ENCODE results near the gene CCL17.
"Not testable (repeated sequence)": the region's sequence is repeated elsewhere in the genome, so short reads cannot be mapped to it uniquely, and the experiment has no call there.

Gene CCL17

DNA sequence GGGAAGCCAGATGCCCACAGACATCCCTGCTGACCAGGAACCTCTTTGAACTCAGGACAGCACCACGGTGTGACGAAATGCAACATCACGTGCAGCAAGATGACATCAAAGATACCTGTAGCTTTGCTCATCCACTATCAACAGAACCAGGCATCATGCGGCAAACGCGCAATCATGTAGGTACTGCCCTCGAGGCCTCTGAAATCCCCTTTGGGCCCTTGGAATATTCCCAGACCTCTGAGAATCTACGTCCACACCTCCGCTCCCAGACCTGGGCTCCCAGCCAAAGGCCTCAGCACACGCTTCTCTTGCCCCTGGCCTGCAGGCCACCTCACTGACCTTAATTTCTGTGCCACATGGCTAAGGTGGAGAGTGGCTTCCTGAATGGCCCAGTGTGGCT is 25.0 kb upstream of the CCL17 start:
- no peak for DNase-seq

GRCh38 chr16:57380671-57381462 is 23.7 kb upstream of the CCL17 start:
- DNase-seq: no peak

DNA sequence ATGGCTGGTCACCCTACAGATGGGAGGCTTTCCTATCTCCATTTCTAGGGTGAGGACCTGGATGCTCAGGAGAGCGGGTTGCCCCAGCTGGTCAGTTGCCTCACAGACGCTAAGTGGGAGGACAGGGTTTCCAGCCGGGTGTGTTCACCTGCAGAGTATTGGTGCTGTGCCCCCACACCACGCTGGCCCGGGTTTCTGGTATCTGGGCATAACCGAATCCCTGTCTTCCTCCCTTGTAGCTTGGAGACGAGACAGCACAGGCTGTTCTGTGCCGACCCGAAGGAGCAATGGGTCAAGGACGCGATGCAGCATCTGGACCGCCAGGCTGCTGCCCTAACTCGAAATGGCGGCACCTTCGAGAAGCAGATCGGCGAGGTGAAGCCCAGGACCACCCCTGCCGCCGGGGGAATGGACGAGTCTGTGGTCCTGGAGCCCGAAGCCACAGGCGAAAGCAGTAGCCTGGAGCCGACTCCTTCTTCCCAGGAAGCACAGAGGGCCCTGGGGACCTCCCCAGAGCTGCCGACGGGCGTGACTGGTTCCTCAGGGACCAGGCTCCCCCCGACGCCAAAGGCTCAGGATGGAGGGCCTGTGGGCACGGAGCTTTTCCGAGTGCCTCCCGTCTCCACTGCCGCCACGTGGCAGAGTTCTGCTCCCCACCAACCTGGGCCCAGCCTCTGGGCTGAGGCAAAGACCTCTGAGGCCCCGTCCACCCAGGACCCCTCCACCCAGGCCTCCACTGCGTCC is 22.6 kb upstream of the CCL17 start:
- no peak for DNase-seq

DNA sequence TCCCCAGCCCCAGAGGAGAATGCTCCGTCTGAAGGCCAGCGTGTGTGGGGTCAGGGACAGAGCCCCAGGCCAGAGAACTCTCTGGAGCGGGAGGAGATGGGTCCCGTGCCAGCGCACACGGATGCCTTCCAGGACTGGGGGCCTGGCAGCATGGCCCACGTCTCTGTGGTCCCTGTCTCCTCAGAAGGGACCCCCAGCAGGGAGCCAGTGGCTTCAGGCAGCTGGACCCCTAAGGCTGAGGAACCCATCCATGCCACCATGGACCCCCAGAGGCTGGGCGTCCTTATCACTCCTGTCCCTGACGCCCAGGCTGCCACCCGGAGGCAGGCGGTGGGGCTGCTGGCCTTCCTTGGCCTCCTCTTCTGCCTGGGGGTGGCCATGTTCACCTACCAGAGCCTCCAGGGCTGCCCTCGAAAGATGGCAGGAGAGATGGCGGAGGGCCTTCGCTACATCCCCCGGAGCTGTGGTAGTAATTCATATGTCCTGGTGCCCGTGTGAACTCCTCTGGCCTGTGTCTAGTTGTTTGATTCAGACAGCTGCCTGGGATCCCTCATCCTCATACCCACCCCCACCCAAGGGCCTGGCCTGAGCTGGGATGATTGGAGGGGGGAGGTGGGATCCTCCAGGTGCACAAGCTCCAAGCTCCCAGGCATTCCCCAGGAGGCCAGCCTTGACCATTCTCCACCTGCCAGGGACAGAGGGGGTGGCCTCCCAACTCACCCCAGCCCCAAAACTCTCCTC is 21.9 kb upstream of the CCL17 start:
- no peak for DNase-seq

DNA sequence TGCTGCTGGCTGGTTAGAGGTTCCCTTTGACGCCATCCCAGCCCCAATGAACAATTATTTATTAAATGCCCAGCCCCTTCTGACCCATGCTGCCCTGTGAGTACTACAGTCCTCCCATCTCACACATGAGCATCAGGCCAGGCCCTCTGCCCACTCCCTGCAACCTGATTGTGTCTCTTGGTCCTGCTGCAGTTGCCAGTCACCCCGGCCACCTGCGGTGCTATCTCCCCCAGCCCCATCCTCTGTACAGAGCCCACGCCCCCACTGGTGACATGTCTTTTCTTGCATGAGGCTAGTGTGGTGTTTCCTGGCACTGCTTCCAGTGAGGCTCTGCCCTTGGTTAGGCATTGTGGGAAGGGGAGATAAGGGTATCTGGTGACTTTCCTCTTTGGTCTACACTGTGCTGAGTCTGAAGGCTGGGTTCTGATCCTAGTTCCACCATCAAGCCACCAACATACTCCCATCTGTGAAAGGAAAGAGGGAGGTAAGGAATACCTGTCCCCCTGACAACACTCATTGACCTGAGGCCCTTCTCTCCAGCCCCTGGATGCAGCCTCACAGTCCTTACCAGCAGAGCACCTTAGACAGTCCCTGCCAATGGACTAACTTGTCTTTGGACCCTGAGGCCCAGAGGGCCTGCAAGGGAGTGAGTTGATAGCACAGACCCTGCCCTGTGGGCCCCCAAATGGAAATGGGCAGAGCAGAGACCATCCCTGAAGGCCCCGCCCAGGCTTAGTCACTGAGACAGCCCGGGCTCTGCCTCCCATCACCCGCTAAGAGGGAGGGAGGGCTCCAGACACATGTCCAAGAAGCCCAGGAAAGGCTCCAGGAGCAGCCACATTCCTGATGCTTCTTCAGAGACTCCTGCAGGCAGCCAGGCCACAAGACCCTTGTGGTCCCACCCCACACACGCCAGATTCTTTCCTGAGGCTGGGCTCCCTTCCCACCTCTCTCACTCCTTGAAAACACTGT is 21.0 kb upstream of the CCL17 start:
- DNase-seq: no peak

DNA sequence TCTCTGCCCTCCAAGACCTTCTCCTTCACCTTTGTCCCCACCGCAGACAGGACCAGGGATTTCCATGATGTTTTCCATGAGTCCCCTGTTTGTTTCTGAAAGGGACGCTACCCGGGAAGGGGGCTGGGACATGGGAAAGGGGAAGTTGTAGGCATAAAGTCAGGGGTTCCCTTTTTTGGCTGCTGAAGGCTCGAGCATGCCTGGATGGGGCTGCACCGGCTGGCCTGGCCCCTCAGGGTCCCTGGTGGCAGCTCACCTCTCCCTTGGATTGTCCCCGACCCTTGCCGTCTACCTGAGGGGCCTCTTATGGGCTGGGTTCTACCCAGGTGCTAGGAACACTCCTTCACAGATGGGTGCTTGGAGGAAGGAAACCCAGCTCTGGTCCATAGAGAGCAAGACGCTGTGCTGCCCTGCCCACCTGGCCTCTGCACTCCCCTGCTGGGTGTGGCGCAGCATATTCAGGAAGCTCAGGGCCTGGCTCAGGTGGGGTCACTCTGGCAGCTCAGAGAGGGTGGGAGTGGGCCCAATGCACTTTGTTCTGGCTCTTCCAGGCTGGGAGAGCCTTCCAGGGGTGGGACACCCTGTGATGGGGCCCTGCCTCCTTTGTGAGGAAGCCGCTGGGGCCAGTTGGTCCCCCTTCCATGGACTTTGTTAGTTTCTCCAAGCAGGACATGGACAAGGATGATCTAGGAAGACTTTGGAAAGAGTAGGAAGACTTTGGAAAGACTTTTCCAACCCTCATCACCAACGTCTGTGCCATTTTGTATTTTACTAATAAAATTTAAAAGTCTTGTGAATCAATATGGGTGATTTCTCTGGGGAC is 20.1 kb upstream of the CCL17 start:
- no peak for DNase-seq

GRCh38 chr16:57385083-57385482 is 19.5 kb upstream of the CCL17 start:
- no peak for DNase-seq

- DNase-seq: no peak
Observed at GRCh38 chr16:57386381-57386951, 18.1 kb upstream of the CCL17 start.

DNA sequence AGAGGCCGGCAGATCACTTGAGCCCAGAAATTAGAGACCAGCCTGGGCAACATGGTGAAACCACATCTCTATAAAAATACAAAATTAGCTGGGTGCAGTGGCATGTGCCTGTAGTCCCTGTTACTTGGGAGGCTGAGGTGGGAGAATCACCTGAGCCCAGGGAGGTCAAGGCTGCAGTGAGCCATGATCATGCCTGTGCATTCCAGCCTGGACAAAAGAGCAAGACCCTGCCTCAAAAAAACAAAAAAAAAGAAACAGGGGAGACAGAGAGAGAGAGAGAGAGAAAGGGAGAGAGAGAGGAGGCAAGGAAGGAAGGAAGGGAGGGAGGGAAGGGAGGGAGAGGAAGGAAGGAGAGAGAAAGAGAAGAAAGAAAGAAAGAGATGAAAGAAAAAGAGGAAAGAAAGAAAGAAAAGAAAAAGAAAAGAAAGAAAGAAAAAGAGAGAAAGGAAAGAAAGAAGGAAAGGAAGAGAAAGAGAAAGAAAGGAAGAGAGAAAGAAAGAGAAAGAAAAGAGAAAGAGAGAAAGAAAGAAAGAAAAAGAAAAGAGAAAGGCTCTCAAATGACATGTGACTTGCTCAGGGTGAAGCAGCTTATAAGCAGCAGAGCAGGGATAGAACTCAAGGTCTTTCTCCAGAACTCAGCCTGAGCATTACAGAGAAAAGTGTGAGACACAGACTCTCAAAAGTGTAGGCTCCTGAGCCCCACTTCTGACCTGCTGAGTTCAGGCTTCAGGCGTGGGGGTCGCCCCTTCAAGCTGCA is 16.8 kb upstream of the CCL17 start:
- DNase-seq: no peak

DNA sequence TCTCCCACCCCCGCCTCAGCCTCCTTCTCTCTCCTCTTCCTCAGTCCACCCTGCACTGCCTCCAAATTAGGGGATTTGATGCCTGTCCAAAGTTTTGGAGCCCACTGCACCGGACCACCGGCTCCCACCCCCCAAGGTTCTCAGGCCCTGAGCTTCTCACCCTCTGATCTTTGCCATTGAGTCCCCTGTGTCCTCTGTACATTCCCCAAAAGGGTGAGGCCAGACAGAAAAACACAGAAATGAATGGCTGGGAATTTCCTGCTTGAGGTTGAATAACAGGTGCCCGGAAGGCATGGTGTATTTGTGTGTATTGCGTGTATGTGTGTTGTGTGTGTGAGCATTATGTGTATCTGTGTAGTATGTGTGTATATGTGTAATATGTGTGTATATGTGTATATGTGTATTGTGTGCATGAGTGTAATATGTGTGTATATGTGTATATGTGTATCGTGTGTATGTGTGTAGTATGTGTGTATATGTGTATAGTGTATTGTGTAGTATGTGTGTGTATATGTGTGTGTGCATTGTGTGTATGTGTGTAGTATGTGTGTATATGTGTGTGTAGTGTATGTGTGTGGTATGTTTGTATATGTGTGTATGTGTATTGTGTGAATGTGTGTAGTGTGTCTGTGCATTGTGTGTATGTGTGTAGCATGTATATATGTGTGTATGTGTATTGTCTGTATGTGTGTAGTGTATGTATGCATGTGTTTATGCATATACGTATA is 16.0 kb upstream of the CCL17 start:
- DNase-seq: no peak

GRCh38 chr16:57389087-57389468 is 15.5 kb upstream of the CCL17 start:
- no peak for DNase-seq

DNA sequence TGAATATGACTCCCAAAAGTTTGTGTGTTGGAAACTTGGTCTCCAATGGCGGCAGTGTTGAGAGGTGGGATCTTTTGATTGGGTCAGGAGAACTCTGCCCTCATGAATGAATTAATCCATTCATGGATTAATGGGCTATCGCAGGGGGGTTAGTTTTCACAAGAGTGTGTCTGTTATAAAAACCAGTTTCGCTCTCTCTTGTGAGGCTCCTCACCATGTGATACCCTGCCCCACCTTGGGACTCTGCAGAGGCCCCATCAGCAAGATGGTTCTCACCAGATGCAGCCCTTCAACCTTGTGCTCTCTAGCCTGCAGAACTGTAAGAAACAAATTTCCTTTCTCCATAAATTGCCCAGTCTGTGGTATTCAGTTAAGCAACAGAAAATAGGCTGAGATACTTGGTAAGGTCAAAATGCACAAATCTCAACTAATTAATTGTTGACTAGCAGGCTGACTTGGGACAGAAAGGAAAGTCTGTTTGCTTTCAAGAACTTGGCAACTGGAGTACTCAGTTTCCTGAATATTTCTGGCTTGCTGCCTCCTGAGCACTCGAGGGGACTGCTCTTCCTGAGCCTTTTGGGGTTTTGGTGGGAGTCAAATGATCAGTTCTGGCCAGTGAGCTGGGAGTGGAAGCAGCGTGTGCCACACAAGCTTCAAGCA is 13.8 kb upstream of the CCL17 start:
- no peak for DNase-seq

DNA sequence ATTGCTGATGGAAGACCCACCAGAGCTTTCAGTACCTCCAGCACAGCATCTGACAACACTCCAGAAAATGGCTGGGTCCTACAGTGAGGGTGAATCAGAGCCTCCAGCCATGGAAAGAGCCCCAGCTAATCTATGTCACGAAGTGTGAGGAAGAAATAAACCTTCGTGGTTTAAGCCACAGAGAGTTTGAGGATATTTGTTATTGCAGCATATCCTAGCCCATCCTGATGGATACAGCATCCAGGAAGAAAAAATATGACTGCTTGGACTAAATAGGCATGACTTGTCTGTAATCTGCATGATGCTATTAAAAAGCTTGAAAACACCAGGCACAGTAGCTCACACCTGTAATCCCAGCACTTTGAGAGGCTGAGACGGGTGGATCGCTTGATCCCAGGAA is 13.3 kb upstream of the CCL17 start:
- no peak for DNase-seq

DNA sequence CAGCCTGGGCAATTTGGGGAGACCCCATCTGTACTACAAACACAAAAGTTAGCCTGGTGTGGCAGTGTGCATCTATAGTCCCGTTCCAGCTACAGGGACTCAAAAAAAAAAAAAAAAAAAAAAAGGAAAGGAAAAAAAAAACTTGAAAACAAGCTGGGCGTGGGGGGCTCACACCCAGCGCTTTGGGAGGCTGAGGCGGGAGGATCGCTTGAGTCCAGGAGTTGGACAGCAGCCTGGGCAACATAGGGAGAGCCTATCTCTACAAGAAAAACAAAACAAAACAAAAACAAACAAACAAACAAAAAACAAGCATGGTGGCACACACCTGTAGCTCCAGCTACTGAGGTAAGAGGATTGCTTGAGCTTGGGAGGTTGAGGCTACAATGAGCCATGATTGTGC is 12.9 kb upstream of the CCL17 start:
- no peak for DNase-seq

DNA sequence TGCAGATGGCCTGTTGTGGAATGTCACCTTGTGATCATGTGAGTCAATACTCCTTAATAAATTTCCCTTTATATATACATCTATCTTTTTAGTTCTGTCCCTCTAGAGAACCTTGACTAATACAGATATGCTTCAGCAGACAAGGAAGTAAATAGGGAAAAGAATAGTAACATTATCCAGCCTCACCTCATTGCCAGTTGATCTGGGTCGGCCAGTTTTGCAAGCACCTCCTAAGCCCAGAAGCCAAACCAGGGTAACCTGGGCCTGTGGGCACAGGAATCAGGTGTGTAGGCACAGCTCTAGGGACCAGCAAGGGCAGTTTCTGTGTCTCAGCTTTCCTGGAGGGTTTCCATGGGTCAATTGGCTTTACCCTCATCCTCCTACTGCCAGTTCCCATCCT is 11.9 kb upstream of the CCL17 start:
- no peak for DNase-seq

DNA sequence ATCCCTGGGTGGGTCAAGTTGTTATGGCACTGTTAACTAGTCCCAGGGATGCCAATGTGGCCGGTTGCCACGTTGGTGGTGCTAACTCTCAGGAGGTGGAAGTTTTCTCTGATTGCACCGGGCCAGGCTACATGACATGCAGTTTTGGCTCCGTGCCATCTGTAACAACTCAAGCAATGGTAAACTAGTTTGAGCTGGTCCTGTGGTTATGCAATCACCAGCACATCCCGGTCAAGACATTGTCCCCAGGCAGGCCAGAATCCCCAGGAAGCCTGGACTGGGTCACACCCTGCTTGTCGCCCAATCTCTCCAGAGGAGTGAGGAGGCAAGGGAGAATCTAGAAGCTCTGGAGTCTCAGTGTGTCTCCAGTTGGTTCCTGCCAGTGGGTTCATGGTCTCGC is 10.1 kb upstream of the CCL17 start:
- DNase-seq: no peak

GRCh38 chr16:57395026-57395425 is 9.5 kb upstream of the CCL17 start:
- DNase-seq: no peak

- DNase-seq: no peak
Observed at GRCh38 chr16:57396786-57397185, 7.8 kb upstream of the CCL17 start.

- not testable (repeated sequence) for DNase-seq
Observed at GRCh38 chr16:57397493-57397892, 7.1 kb upstream of the CCL17 start.

All from effector CD4-positive, alpha-beta T cell (primary cell).